G401 (cell line): ENCODE data around the gene KIF15. TPM values are rescaled to one million over a fixed set of nuclear protein-coding genes. Genes with fewer than 3 reads are reported as not detected.
A peak's percentile ranks its signal among the peaks of the same experiment; 100 is the strongest.

Experiments
- DNase-seq: peaks from one replicate; pipeline ENCODE4 v3.0.0-alpha.2; 2015; ENCODE audit warnings: low spot score
- in situ Hi-C: cut with HindIII; loops from 2 replicates; pipeline ENCODE4 v1.10.0; 2016; ENCODE audit warnings: low sequenced_read_pairs, mixed read lengths
- total RNA-seq: library from RNA; depleted of rRNA; stranded (reverse); fragments of >200 nt; shearing (Covaris generic); gene quantifications from 2 replicates; pipeline ENCODE4 v1.2.3, GENCODE V29; 2014; rRNA removed

Gene KIF15, protein sequence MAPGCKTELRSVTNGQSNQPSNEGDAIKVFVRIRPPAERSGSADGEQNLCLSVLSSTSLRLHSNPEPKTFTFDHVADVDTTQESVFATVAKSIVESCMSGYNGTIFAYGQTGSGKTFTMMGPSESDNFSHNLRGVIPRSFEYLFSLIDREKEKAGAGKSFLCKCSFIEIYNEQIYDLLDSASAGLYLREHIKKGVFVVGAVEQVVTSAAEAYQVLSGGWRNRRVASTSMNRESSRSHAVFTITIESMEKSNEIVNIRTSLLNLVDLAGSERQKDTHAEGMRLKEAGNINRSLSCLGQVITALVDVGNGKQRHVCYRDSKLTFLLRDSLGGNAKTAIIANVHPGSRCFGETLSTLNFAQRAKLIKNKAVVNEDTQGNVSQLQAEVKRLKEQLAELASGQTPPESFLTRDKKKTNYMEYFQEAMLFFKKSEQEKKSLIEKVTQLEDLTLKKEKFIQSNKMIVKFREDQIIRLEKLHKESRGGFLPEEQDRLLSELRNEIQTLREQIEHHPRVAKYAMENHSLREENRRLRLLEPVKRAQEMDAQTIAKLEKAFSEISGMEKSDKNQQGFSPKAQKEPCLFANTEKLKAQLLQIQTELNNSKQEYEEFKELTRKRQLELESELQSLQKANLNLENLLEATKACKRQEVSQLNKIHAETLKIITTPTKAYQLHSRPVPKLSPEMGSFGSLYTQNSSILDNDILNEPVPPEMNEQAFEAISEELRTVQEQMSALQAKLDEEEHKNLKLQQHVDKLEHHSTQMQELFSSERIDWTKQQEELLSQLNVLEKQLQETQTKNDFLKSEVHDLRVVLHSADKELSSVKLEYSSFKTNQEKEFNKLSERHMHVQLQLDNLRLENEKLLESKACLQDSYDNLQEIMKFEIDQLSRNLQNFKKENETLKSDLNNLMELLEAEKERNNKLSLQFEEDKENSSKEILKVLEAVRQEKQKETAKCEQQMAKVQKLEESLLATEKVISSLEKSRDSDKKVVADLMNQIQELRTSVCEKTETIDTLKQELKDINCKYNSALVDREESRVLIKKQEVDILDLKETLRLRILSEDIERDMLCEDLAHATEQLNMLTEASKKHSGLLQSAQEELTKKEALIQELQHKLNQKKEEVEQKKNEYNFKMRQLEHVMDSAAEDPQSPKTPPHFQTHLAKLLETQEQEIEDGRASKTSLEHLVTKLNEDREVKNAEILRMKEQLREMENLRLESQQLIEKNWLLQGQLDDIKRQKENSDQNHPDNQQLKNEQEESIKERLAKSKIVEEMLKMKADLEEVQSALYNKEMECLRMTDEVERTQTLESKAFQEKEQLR (N-terminal part only)
- total RNA-seq, result 13.5 and 16.0 TPM in 2 replicates

- peak; percentile 96 for DNase-seq
- in situ Hi-C loops, result no loop called here
Measured at GRCh38 chr3:44761424-44762169, at the start of gene KIF15, which contains the start of gene KIAA1143. TSS of gene KIF15 (plus strand) at chr3:44761794. CDS start at chr3:44761866, 72 bp downstream. TSS of gene KIAA1143 (minus strand) at chr3:44761619. CDS start at chr3:44761602, 17 bp downstream.

DNA sequence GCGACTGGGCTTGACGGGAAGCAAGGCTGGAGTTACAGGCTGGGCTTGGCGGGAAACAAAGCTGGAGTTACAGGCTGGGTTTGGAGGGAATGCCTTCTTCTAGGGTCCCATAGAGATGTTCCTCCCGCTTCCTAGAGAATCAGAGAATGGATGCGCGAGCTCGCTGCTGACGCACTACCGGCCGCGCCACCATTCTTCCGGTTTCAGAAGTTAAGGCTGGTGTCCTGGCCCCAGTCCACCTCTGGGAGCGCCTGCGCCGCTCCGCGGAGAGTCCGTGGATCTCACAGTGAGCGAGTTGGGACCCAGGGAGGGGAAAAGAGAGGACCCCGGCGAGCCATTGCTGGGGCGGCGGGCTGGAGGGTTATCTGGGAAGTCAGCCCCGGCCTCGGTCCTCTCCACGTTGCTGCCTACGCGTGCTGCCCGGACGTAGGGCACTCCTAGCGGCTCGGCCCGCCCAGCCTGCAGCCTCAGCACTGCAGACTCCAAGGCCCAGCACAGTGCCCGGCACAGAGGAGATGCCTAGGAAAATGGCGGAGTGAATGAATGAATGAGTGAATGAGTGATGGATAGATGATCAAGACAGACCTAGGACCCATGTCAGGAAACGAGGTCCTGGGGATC, 49.0 kb upstream of the KIF15 start, which contains the start of gene ZNF502:
Gene ZNF502, plus strand, starts transcription at position 206 of the 621 bp plus-strand sequence. CDS start 7,602 bp downstream, outside the sequence.
- in situ Hi-C loops, result no loop called here
- DNase-seq, result peak; percentile 91

- in situ Hi-C loops, result no loop called here
- DNase-seq, result no peak
Measured at GRCh38 chr3:44721231-44722102, 40.1 kb upstream of the KIF15 start.

- in situ Hi-C loops, result no loop called here
- no peak for DNase-seq
Measured at GRCh38 chr3:44722103-44722401, 39.5 kb upstream of the KIF15 start.

- peak; percentile 89 for DNase-seq
- in situ Hi-C loops, result no loop called here
Measured at GRCh38 chr3:44729384-44729910, 32.1 kb upstream of the KIF15 start, which contains the start of gene ZNF501. TSS of gene ZNF501 (plus strand) at chr3:44729635. CDS start at chr3:44734422, 4,787 bp downstream.

DNA sequence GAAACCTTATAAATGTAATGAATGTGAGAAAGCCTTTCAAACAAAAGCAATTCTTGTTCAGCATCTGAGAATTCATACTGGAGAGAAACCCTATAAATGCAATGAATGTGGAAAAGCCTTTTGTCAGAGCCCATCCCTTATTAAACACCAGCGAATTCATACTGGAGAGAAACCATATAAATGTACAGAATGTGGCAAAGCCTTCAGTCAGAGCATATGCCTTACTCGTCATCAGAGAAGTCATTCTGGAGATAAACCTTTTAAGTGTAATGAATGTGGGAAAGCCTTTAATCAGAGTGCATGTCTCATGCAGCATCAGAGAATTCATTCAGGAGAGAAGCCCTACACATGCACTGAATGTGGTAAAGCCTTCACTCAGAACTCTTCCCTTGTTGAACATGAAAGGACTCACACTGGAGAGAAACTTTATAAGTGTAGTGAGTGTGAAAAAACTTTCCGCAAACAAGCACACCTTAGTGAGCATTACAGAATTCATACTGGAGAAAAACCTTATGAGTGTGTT, 26.9 kb upstream of the KIF15 start:
- in situ Hi-C loops, result no loop called here
- no peak for DNase-seq

DNA sequence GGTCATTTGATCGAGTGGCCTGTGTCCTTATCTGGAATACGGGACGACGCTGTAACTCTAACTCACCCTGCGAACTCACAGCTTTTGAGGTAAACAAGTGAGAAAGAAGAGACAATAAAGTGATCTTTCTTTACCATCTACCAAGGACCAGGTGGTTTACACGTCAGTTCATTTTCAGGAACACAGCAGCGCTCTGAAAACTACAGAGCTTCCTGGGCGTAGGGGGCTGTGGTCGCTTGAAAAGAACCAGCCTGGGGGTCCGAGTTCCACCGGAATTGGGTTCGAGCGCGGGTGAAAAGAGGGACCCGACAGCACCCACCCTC, 532 bp upstream of the KIF15 start:
- in situ Hi-C loops, result no loop called here
- no peak for DNase-seq

- in situ Hi-C loops, result no loop called here
- DNase-seq, result no peak
Measured at GRCh38 chr3:44762170-44762677, 630 bp downstream of the KIF15 start.

DNA sequence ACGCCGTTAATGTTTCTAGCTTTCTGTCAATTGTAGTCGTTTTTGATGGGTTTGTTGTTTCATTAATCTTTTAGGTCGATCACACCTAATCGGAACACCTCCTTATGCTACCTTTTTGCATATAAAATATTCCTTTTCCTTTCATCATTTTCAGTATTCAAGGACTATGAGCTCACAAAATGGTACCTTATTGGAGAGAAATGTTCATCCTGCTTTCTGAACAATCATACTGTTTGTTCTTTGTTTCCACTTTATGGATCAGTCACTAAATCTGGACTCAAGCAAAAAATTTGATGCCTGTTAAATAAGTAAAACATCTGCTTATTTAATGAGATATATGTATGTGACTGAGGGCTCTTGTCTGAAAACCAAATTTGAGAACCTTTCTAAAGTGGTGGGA, 1.1 kb downstream of the KIF15 start:
- in situ Hi-C loops, result no loop called here
- no peak for DNase-seq

DNA sequence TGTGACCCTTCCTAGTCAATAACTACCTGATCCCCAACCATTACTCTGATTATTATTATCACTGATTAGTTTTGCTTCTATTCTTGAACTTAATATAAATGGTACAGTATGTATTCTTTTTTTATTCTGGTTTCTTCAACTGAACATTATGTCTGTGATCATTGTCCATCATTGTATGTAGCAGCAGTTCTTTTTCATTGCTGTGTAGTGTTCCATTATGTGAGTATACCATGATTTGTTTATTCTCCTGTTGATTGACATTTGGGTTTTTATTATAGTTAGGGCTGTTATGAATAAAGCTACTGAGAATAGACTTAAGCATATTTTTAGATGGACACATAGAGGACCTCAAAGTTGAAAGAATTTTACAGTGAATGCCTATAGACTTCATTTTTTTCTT, 2.7 kb downstream of the KIF15 start:
- no peak for DNase-seq
- in situ Hi-C loops, result no loop called here

- no peak for DNase-seq
- in situ Hi-C loops, result no loop called here
Measured at GRCh38 chr3:44771424-44772098, 10.0 kb downstream of the KIF15 start.

DNA sequence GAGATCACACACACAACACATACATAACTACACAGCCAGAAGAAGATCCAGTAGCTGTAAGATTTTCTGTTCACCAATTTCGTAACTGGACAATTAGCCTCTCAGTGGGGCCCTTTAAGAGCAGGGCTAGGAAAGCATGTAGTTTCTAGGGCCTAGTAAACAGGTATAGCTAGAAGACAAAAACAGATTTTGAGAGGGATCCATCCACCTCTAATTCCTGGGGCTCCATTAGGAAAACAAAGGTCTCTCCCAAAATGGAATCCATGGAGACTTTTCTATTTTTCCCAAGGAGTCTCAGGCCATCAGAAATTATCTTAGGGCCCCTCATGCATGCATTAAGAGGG, 10.5 kb downstream of the KIF15 start:
- DNase-seq, result no peak
- in situ Hi-C loops, result no loop called here

DNA sequence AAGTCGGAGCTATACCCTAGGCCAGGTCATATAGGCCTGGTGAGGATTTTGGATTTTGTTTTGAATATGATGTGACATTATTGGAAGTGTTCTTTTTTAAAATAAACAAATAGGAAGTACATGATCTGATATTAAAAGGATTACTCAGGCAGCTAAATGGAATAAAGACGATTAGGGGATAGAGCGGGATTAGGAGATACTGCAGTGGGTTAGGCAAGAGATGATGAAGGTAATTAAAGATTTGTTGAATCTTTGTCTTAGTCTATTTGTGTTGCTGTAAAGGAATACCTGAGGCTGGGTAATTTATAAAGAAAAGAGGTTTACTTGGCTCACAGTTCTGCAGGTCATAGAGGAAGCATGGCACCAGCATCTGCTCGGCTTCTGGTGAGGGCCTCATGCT, 21.3 kb downstream of the KIF15 start:
- in situ Hi-C loops, result no loop called here
- DNase-seq, result no peak

- in situ Hi-C loops, result no loop called here
- DNase-seq, result no peak
Measured at GRCh38 chr3:44795197-44795596, 33.6 kb downstream of the KIF15 start.

- no peak for DNase-seq
- in situ Hi-C loops, result no loop called here
Measured at GRCh38 chr3:44802011-44802410, 40.4 kb downstream of the KIF15 start.

DNA sequence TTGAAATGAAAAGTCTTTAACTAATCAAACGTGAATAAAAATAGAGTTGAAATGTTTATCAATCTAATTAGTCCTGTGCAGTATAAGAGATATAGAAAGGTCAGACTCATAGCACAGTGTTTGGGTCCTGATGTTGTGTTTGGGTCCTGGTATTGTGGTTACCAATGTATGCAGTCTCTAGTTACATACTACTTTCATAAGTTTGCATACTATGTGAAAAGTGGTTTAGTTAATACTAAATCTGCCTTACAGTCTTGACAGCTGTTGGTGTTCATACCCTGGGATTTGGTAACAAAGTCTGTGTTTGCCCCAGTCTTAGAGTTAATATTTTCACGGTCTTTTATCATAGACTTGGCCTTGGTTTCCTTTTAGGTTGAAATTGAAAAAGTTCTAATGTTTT, 41.7 kb downstream of the KIF15 start:
- DNase-seq, result no peak
- in situ Hi-C loops, result no loop called here
